Natural killer cell treated with Interleukin-12 subunit alpha and Interleukin-12 subunit beta and Interleukin-15 and Interleukin-18, amount 100 ng/mL, for 72 hours (primary cell): ENCODE results near the gene VASP. TPM values are rescaled to one million over a fixed set of nuclear protein-coding genes. Genes with fewer than 3 reads are reported as not detected.
A peak's percentile ranks its signal among the peaks of the same experiment; 100 is the strongest.

Source experiments
- ATAC-seq, 2 donors: fragments of 150-1000 bp; cut with Tn5 transposase in 1 of 2; sonication (Bioruptor Pico), chemical (Tn5 transposase) in 1 of 2; 2 replicates each; pipeline ENCODE4 v1.10.0; 2021
- DNase-seq: peaks from one replicate; pipeline ENCODE4 v3.0.0; 2022; ENCODE audit warnings: low spot score
- H3K27ac Mint-ChIP-seq, 2 donors: 1 replicate in 1 of 2; 2 replicates in 1 of 2; pipeline ENCODE4 v1.8.0; 2022; ENCODE audit warnings: mixed read lengths in 2 of 2, mild to moderate bottlenecking in 1 of 2, moderate library complexity in 1 of 2
- H3K27me3 Mint-ChIP-seq, 2 donors: 1 replicate in 1 of 2; 2 replicates in 1 of 2; pipeline ENCODE4 v1.8.0; 2022; ENCODE audit warnings: mixed read lengths in 2 of 2
- H3K36me3 Mint-ChIP-seq: one replicate; pipeline ENCODE4 v1.8.0; 2022; ENCODE audit warnings: mixed read lengths
- H3K4me1 Mint-ChIP-seq, 2 donors: 1 replicate in 1 of 2; 2 replicates in 1 of 2; pipeline ENCODE4 v1.8.0; 2022; ENCODE audit warnings: low read depth in 2 of 2, mixed read lengths in 2 of 2, mild to moderate bottlenecking in 1 of 2
- H3K4me3 Mint-ChIP-seq: one replicate; pipeline ENCODE4 v1.8.0; 2022; ENCODE audit warnings: mixed read lengths
- H3K9me3 Mint-ChIP-seq: 2 replicates; pipeline ENCODE4 v1.8.0; 2022; ENCODE audit warnings: mixed read lengths
- total RNA-seq, 2 donors: library from RNA; stranded (reverse); gene quantifications; one replicate each; pipeline ENCODE4 v1.2.3, GENCODE V29; 2022

Gene VASP
- total RNA-seq, 2 donors from 2014 or later: 447 to 589 TPM

GRCh38 chr19:45522010-45522941, 15.0 kb downstream of the VASP start:
- Mint-ChIP-seq H3K9me3 (no peaks in the 10 kb centered on the region), H3K27ac (no peak overlapping the region), H3K36me3 (peaks cover 4% of the 10 kb centered on the region), H3K4me1 (peaks cover 11 to 22% of the 10 kb centered on the region in 2 donors), H3K27me3 (no peaks in the 10 kb centered on the region), H3K4me3 (no peak overlapping the region)
- DNase-seq (no peak), ATAC-seq (no peak)

- peaks cover 12% of the 10 kb centered on the region for H3K36me3 Mint-ChIP-seq
- H3K4me1 Mint-ChIP-seq: peaks cover 20 to 24% of the 10 kb centered on the region in 2 donors
- no peak overlapping the region for H3K4me3 Mint-ChIP-seq
- peak overlapping the region; percentile 1 to 58 for H3K27ac Mint-ChIP-seq
- H3K27me3 Mint-ChIP-seq: no peaks in the 10 kb centered on the region
- ATAC-seq (peak; percentile 93 to 95), DNase-seq (no peak)
- H3K9me3 Mint-ChIP-seq: no peaks in the 10 kb centered on the region
Observed at GRCh38 chr19:45523642-45524256, 16.5 kb downstream of the VASP start.

- peaks cover 20 to 24% of the 10 kb centered on the region in 2 donors for H3K4me1 Mint-ChIP-seq
- DNase-seq (no peak), ATAC-seq (no peak)
- peak overlapping the region in 1 of 2 donors; percentile 58 for H3K27ac Mint-ChIP-seq
- H3K36me3 Mint-ChIP-seq: peaks cover 12% of the 10 kb centered on the region
- H3K9me3 Mint-ChIP-seq: no peaks in the 10 kb centered on the region
- H3K27me3 Mint-ChIP-seq: no peaks in the 10 kb centered on the region
- no peak overlapping the region for H3K4me3 Mint-ChIP-seq
Observed at GRCh38 chr19:45524575-45525129, 17.4 kb downstream of the VASP start.

GRCh38 chr19:45526143-45526542, 18.9 kb downstream of the VASP start:
- no peak for DNase-seq
- ATAC-seq: no peak
- Mint-ChIP-seq H3K27me3 (no peaks in the 10 kb centered on the region), H3K4me1 (peaks cover 20 to 24% of the 10 kb centered on the region in 2 donors), H3K27ac (peak overlapping the region in 1 of 2 donors; percentile 23), H3K36me3 (peaks cover 12% of the 10 kb centered on the region), H3K9me3 (no peaks in the 10 kb centered on the region), H3K4me3 (no peak overlapping the region)

- Mint-ChIP-seq H3K4me1 (peaks cover 20 to 21% of the 10 kb centered on the region in 2 donors), H3K4me3 (no peak overlapping the region), H3K9me3 (no peaks in the 10 kb centered on the region), H3K36me3 (peaks cover 12% of the 10 kb centered on the region), H3K27ac (no peak overlapping the region), H3K27me3 (no peaks in the 10 kb centered on the region)
- DNase-seq: no peak
- ATAC-seq: no peak
Observed at GRCh38 chr19:45526971-45527370, 19.7 kb downstream of the VASP start.

GRCh38 chr19:45527731-45528130, 20.5 kb downstream of the VASP start:
- Mint-ChIP-seq H3K27ac (peak overlapping the region; percentile 56 to 60), H3K4me1 (peaks cover 20% of the 10 kb centered on the region in 2 donors), H3K27me3 (no peaks in the 10 kb centered on the region), H3K9me3 (no peaks in the 10 kb centered on the region), H3K4me3 (no peak overlapping the region), H3K36me3 (peaks cover 12% of the 10 kb centered on the region)
- DNase-seq: no peak
- ATAC-seq: no peak

- no peaks in the 10 kb centered on the region for H3K9me3 Mint-ChIP-seq
- H3K36me3 Mint-ChIP-seq: peaks cover 12% of the 10 kb centered on the region
- no peaks in the 10 kb centered on the region for H3K27me3 Mint-ChIP-seq
- H3K4me3 Mint-ChIP-seq: no peak overlapping the region
- H3K4me1 Mint-ChIP-seq: peaks cover 20% of the 10 kb centered on the region in 2 donors
- ATAC-seq (no peak), DNase-seq (no peak)
- H3K27ac Mint-ChIP-seq: peak overlapping the region; percentile 56 to 60
Observed at GRCh38 chr19:45528149-45528743, 21.0 kb downstream of the VASP start.

GRCh38 chr19:45528744-45529419, 21.6 kb downstream of the VASP start:
- no peaks in the 10 kb centered on the region for H3K9me3 Mint-ChIP-seq
- H3K27ac Mint-ChIP-seq: peak overlapping the region; percentile 56 to 60
- ATAC-seq (peak in 1 of 2 donors; percentile 54), DNase-seq (no peak)
- H3K27me3 Mint-ChIP-seq: no peaks in the 10 kb centered on the region
- peaks cover 12% of the 10 kb centered on the region for H3K36me3 Mint-ChIP-seq
- H3K4me1 Mint-ChIP-seq: peaks cover 13 to 14% of the 10 kb centered on the region in 2 donors
- no peak overlapping the region for H3K4me3 Mint-ChIP-seq

- Mint-ChIP-seq H3K27me3 (no peaks in the 10 kb centered on the region), H3K36me3 (peaks cover 12% of the 10 kb centered on the region), H3K4me3 (no peak overlapping the region), H3K9me3 (no peaks in the 10 kb centered on the region), H3K27ac (no peak overlapping the region), H3K4me1 (peaks cover 12% of the 10 kb centered on the region in 2 donors)
- ATAC-seq (no peak), DNase-seq (no peak)
Observed at GRCh38 chr19:45529420-45529785, 22.1 kb downstream of the VASP start.

GRCh38 chr19:45531349-45531748, 24.1 kb downstream of the VASP start:
- no peaks in the 10 kb centered on the region for H3K27me3 Mint-ChIP-seq
- H3K27ac Mint-ChIP-seq: no peak overlapping the region
- H3K9me3 Mint-ChIP-seq: no peaks in the 10 kb centered on the region
- H3K36me3 Mint-ChIP-seq: peaks cover 12% of the 10 kb centered on the region
- no peak for DNase-seq
- H3K4me3 Mint-ChIP-seq: no peak overlapping the region
- H3K4me1 Mint-ChIP-seq: peaks cover 12% of the 10 kb centered on the region in 2 donors
- no peak for ATAC-seq

- no peak overlapping the region for H3K4me3 Mint-ChIP-seq
- no peak for DNase-seq
- no peak for ATAC-seq
- H3K36me3 Mint-ChIP-seq: no peaks in the 10 kb centered on the region
- peaks cover 5 to 8% of the 10 kb centered on the region in 2 donors for H3K4me1 Mint-ChIP-seq
- no peaks in the 10 kb centered on the region for H3K27me3 Mint-ChIP-seq
- H3K27ac Mint-ChIP-seq: no peak overlapping the region
- H3K9me3 Mint-ChIP-seq: no peaks in the 10 kb centered on the region
Observed at GRCh38 chr19:45539459-45539858, 32.2 kb downstream of the VASP start.

GRCh38 chr19:45542234-45542668, 35.0 kb downstream of the VASP start:
- ATAC-seq: peak in 1 of 2 donors; percentile 25

GRCh38 chr19:45547211-45547770, 40.0 kb downstream of the VASP start:
- Mint-ChIP-seq H3K27ac (no peak overlapping the region), H3K27me3 (no peaks in the 10 kb centered on the region), H3K4me3 (no peak overlapping the region), H3K36me3 (no peaks in the 10 kb centered on the region), H3K4me1 (peaks cover 5 to 12% of the 10 kb centered on the region in 2 donors), H3K9me3 (no peaks in the 10 kb centered on the region)
- ATAC-seq (no peak), DNase-seq (no peak)

More at GRCh38 chr19:45542234-45542668, 35.0 kb downstream of the VASP start:
- DNase-seq: no peak
- Mint-ChIP-seq H3K27me3 (no peaks in the 10 kb centered on the region), H3K4me3 (no peak overlapping the region), H3K4me1 (peaks cover 5 to 8% of the 10 kb centered on the region in 2 donors), H3K27ac (no peak overlapping the region), H3K9me3 (no peaks in the 10 kb centered on the region), H3K36me3 (no peaks in the 10 kb centered on the region)
